AG04449 (cell line): ENCODE results near the gene GALK2.

Source experiments
- CTCF ChIA-PET: fragments of 350-600 bp; formaldehyde crosslinking; extraction: SDS; loops from one replicate; lab custom pipeline; 2021; ENCODE audit warnings: antibody characterized with exemption; lab: Yijun Ruan, JAX
- POLR2A ChIA-PET: fragments of 400-600, 350-600 bp; formaldehyde crosslinking; extraction: SDS; loops from one replicate; lab custom pipeline; 2020; ENCODE audit warnings: antibody characterized with exemption, inconsistent platforms; lab: Yijun Ruan, JAX
- DNase-seq: peaks from one replicate; pipeline ENCODE4 v3.0.0-alpha.2; 2010; ENCODE audit warnings: low read depth, low spot score
- H3K4me3 ChIP-seq: 2 replicates; pipeline ENCODE4 v1.5.1; 2011; ENCODE audit warnings: low read depth, mild to moderate bottlenecking, control low read depth, low read length
- CTCF ChIP-seq: IDR thresholded peaks from one replicate; pipeline ENCODE4 v1.5.1; 2011; ENCODE audit warnings: mild to moderate bottlenecking, moderate library complexity, low read length, control low read depth, inconsistent platforms; ENCODE audit not compliant: insufficient read depth; ENCODE audit errors: missing control alignments

The GALK2 gene

GRCh38 chr15:49287481-49287880 is 117.4 kb downstream of the GALK2 start:
- POLR2A ChIA-PET, result no interaction called here
- CTCF ChIA-PET, result interaction anchor here (1.4 kb wide), 1 partner anchor 11 kb away, joined by 4 read pairs; no protein-coding TSS in a partner anchor
- TF ChIP-seq CTCF, result no peak

DNA sequence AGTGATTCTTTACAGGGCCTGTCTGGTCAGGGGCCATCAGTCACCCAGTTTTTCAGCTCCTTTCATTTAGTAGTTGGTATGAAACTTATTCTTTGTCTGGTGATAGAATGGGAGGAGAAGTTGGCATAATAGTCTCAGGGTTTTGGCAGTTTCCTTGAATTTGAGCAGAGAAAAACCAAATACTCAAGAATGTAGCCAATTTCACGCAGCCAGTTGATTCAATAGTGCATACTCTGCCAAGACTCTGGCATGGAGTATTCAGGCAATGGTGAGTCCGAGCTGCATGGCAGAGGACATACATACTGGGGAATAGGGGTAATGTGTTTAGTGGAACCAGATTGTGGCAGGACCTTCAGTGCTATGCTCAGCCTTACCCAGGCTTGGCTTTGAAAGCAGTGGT is 118.3 kb downstream of the GALK2 start:
- DNase-seq, result no peak
- ChIA-PET CTCF (interaction anchor here (0.5 to 1.4 kb wide), 2 partner anchors 12 to 630 kb away, joined by 3 to 4 read pairs; no protein-coding TSS in a partner anchor), POLR2A (no interaction called here)
- no peak for TF ChIP-seq CTCF
- H3K4me3 ChIP-seq, result no peak overlapping the region

More at GRCh38 chr15:49287481-49287880, 117.4 kb downstream of the GALK2 start:
- DNase-seq, result no peak
- H3K4me3 ChIP-seq, result no peak overlapping the region

- no peak for TF ChIP-seq CTCF
- no peak for DNase-seq
- POLR2A ChIA-PET, result no interaction called here
- no peak overlapping the region for H3K4me3 ChIP-seq
- CTCF ChIA-PET, result no interaction called here
Measured at GRCh38 chr15:49290191-49290590, 120.1 kb downstream of the GALK2 start.

DNA sequence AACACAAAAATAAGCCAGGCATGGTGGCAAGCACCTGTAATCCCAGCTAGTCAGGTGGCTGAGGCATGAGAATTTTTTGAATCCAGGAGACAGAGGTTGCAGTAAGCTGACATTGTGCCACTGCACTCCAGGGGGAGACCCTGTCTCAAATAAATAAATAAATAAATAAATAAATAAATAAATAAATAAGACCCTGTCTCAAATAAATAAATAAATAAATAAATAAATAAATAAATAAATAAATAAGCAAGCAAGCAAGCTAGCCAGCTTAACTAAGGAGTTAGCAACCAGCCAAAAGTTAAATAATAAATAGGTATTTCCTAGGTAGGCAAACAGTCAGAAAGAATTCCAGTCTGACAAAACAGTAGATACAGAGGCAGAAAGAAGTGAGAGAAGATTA is 123.9 kb downstream of the GALK2 start:
- no peak for DNase-seq
- no peak overlapping the region for H3K4me3 ChIP-seq
- CTCF ChIA-PET, result no interaction called here
- POLR2A ChIA-PET, result no interaction called here
- no peak for TF ChIP-seq CTCF

GRCh38 chr15:49296258-49296657 is 126.2 kb downstream of the GALK2 start:
- POLR2A ChIA-PET, result no interaction called here
- H3K4me3 ChIP-seq, result no peak overlapping the region
- DNase-seq, result no peak
- no peak for TF ChIP-seq CTCF
- CTCF ChIA-PET, result no interaction called here

DNA sequence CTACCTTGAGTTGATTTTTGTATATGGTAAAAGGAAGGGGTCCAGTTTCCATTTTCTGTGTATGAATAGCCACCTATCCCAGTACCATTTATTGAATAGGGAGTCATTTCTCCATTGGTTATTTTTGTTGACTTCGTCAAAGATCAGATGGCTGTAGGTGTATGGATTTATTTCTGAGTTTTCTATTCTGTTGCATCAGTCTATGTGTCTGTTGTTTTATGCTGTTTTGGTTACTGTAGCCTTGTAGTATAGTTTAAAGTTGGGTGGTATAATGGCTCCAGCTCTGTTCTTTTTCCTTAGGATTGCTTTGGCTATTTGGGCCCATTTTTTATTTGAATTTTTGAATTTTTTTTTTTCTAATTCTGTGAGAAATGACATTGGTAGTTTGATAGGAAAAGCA is 127.5 kb downstream of the GALK2 start:
- no peak for TF ChIP-seq CTCF
- CTCF ChIA-PET, result no interaction called here
- DNase-seq, result no peak
- no peak overlapping the region for H3K4me3 ChIP-seq
- POLR2A ChIA-PET, result no interaction called here
